Adrenal gland (tissue), 5 donors: ENCODE data around the gene MAPT.

Source experiments
- CTCF ChIP-seq, 6 experiments: fragments of 450-650 bp in 4 of 6; fragments of 200-600 bp in 2 of 6; sonication (generic) in 1 of 6; IDR thresholded peaks; 1 replicate in 5 of 6; 2 replicates in 1 of 6; pipeline versions ENCODE4 v1.5.1 to v1.8.0; 2016 to 2021; ENCODE audit warnings: antibody characterized with exemption in 6 of 6, mild to moderate bottlenecking in 2 of 6, moderate library complexity in 1 of 6
- POLR2A ChIP-seq, 2 donors: fragments of 450-650 bp; IDR thresholded peaks; one replicate each; pipeline ENCODE4 v1.6.1; 2017; ENCODE audit warnings: antibody characterized with exemption in 2 of 2, mild to moderate bottlenecking in 2 of 2, moderate library complexity in 1 of 2
- donor health status: DM: no; HTN: no; CAD: no.

GRCh38 chr17:45972531-45972930 lies 78.2 kb downstream of the MAPT start:
- TF ChIP-seq CTCF (IDR thresholded peaks at IDR 0.05) = no peak
- no peak for TF ChIP-seq POLR2A (IDR thresholded peaks at IDR 0.05)
